Coronary artery (tissue), 2 donors: Measurements from ENCODE around the gene MICALL2.

ENCODE experiments used
- DNase-seq: peaks from one replicate; pipeline ENCODE4 v3.0.0-alpha.2; 2017; ENCODE audit warnings: low spot score
- H3K27ac ChIP-seq, 2 donors: fragments of 200-600 bp; sonication (generic); one replicate each; pipeline ENCODE4 v1.5.1; 2016 to 2019
- H3K4me3 ChIP-seq: fragments of 200-600 bp; sonication (generic); 2 replicates; pipeline ENCODE4 v1.5.1; 2016; ENCODE audit warnings: mild to moderate bottlenecking, moderate library complexity
- TF ChIP-seq, protein P1 (sequence below): fragments of 200-600 bp; sonication (generic); IDR thresholded peaks from one replicate; pipeline ENCODE4 v1.5.1; 2019; ENCODE audit warnings: antibody characterized with exemption

The MICALL2 gene

DNA sequence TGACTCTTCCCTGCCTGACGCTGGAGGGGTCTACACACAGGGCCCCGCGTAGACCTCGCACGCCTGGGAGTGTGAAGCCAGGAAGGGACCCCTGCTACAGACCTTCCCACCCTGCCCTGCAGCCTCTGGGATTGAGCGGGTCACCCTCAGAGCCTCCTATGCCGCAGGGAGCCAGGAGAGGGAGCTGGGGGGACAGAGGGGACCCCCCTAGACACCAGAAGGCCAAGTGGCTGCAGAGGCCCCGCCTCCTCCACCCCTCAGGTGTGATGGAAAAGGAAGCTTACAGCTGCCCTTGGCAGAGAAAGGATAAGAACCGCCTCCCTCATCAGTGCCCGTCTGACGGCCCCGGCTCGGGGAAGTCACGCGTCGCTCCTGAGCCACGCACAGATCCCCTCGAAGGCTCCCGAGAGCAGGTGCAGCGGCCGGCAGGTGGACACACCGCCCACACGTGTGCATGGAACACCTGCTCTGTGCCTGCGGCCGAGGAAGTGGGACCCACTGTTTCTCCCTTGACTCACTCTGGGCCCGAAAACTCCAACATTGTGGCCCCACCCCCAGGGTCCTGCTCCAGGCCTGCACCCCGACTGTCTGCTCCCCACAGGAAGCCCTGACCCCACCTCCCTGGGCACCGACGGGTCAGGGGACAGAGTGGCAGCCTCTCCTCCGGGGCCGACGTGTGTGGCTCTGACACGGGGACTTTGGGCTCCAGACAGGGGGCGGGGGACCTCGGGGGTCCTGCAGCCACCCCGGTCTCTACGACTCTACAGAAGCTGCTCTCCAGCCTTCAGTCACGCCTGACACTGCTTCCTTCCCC, 73.3 kb downstream of the MICALL2 start:
- no peak overlapping the region for H3K27ac ChIP-seq
- DNase-seq, result no peak
- no peak overlapping the region for H3K4me3 ChIP-seq
- TF ChIP-seq, protein P1, sequence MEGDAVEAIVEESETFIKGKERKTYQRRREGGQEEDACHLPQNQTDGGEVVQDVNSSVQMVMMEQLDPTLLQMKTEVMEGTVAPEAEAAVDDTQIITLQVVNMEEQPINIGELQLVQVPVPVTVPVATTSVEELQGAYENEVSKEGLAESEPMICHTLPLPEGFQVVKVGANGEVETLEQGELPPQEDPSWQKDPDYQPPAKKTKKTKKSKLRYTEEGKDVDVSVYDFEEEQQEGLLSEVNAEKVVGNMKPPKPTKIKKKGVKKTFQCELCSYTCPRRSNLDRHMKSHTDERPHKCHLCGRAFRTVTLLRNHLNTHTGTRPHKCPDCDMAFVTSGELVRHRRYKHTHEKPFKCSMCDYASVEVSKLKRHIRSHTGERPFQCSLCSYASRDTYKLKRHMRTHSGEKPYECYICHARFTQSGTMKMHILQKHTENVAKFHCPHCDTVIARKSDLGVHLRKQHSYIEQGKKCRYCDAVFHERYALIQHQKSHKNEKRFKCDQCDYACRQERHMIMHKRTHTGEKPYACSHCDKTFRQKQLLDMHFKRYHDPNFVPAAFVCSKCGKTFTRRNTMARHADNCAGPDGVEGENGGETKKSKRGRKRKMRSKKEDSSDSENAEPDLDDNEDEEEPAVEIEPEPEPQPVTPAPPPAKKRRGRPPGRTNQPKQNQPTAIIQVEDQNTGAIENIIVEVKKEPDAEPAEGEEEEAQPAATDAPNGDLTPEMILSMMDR, result no peak

DNA sequence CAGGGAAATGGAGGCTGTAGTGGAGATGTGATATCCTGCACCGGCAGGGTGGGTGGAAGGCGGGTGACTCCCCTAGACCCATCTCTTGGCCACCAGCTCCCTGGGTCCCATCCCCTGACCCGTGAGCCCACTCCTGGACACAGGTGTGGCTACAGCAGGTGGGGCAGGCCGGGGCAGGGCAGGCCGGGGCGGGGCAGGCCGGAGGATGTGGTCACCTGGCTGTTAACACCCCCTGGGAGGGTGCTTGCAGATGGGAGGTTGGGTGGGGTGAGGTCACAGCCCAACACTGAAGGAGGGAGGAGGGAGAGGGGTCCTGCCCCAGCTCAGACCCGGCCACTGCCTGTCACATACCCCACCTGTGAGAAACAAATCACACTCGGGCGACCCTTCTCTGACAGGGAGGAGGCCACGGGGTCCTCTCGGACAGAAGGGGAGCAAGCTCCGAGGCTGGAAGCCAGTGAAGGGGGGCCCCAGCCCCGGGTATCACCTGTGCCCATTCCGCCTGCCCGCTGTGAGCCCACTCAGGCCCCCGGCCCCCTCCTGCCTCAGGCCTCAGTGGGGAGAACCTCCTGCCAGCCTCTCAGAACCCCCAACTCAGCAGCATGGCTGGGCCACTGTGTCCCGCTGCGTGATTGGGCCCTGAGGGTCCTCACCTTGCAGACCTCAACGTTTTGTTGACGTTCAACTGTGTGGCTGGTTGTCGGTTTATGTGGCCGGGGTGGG, 74.0 kb downstream of the MICALL2 start:
- Histone ChIP-seq H3K4me3 (no peak overlapping the region), H3K27ac (no peak overlapping the region)
- TF ChIP-seq, protein P1, result no peak
- DNase-seq, result no peak
